ELR (cell line): Measurements from ENCODE around the gene RPS27L.

Experiments
- DNase-seq: peaks from one replicate; pipeline ENCODE4 v3.0.0-alpha.2; 2015; ENCODE audit warnings: low read depth

RPS27L gene

GRCh38 chr15:63188247-63188925 lies 31.1 kb upstream of the RPS27L start:
- DNase-seq, result peak; percentile 33

- DNase-seq, result peak; percentile 29
Measured at GRCh38 chr15:63187589-63188226, 30.4 kb upstream of the RPS27L start.

- peak; percentile 82 for DNase-seq
Measured at GRCh38 chr15:63186065-63186464, 28.8 kb upstream of the RPS27L start.

GRCh38 chr15:63185206-63185605 lies 27.9 kb upstream of the RPS27L start:
- peak; percentile 23 for DNase-seq

- DNase-seq, result peak; percentile 26
Measured at GRCh38 chr15:63181648-63182047, 24.4 kb upstream of the RPS27L start.

- no peak for DNase-seq
Measured at GRCh38 chr15:63180746-63181145, 23.5 kb upstream of the RPS27L start.

GRCh38 chr15:63178034-63178433 lies 20.8 kb upstream of the RPS27L start:
- DNase-seq, result no peak

- peak; percentile 92 for DNase-seq
Measured at GRCh38 chr15:63176302-63176701, 19.0 kb upstream of the RPS27L start.

- DNase-seq, result no peak
Measured at GRCh38 chr15:63172851-63173451, 15.7 kb upstream of the RPS27L start.

- DNase-seq, result no peak
Measured at GRCh38 chr15:63172376-63172775, 15.1 kb upstream of the RPS27L start.

GRCh38 chr15:63169788-63170187 lies 12.5 kb upstream of the RPS27L start:
- DNase-seq, result no peak

GRCh38 chr15:63166219-63166618 lies 8.9 kb upstream of the RPS27L start:
- peak; percentile 51 for DNase-seq

- no peak for DNase-seq
Measured at GRCh38 chr15:63165166-63165859, 8.0 kb upstream of the RPS27L start.

- no peak for DNase-seq
Measured at GRCh38 chr15:63163217-63163616, 5.9 kb upstream of the RPS27L start.

- no peak for DNase-seq
Measured at GRCh38 chr15:63160638-63161037, 3.4 kb upstream of the RPS27L start.

GRCh38 chr15:63157891-63158431 lies 684 bp upstream of the RPS27L start:
- peak; percentile 90 for DNase-seq

- DNase-seq, result peak; percentile 60
Measured at GRCh38 chr15:63156755-63157117, 541 bp downstream of the RPS27L start.

- peak; percentile 21 for DNase-seq
Measured at GRCh38 chr15:63156086-63156710, 1.1 kb downstream of the RPS27L start.

GRCh38 chr15:63155486-63155885 lies 1.8 kb downstream of the RPS27L start:
- DNase-seq, result no peak

- DNase-seq, result no peak
Measured at GRCh38 chr15:63151665-63152064, 5.6 kb downstream of the RPS27L start.

- peak; percentile 8 for DNase-seq
Measured at GRCh38 chr15:63146684-63147083, 10.6 kb downstream of the RPS27L start.

GRCh38 chr15:63145426-63145825 lies 11.9 kb downstream of the RPS27L start:
- no peak for DNase-seq
